ENCODE measurements around the gene RGS10.

GRCh38 chr10:119481781-119482426 lies 60.6 kb downstream of the RGS10 start:
- no peak for TF ChIP-seq CTCF (IDR thresholded peaks at IDR 0.05; ENCODE audit: borderline replicate concordance, extremely low read depth, low read length, poor library complexity, severe bottlenecking)
- no peak for TF ChIP-seq EZH2 (IDR thresholded peaks at IDR 0.05; ENCODE audit: borderline replicate concordance, low read depth, low read length, severe bottlenecking)

All from DND-41 (cell line).